ENCODE data around the gene MIEN1. TPM values are rescaled to one million over a fixed set of nuclear protein-coding genes. Genes with fewer than 3 reads are reported as not detected.

Gene MIEN1
- total and polyA plus RNA-seq, 2 of the 13 experiments (the other 11 are each of a cell fraction or from before 2014, with no cell fraction given) = 40.6 to 56.6 TPM

GRCh38 chr17:39702901-39703893, 27.1 kb downstream of the MIEN1 start (continued):
- TF ChIP-seq ELK4 (CRISPR knock-in tag; IDR thresholded peaks at IDR 0.05; ENCODE audit: borderline replicate concordance) (no peak), ZFY (CRISPR knock-in tag; IDR thresholded peaks at IDR 0.05) (peak; percentile 38; the same call in 1 of the 2 replicates), ZNF354B (CRISPR knock-in tag; IDR thresholded peaks at IDR 0.05) (no peak), ZFP36L1 (CRISPR knock-in tag; IDR thresholded peaks at IDR 0.05) (peak; percentile 93), FOSL2 (CRISPR knock-in tag; IDR thresholded peaks at IDR 0.05) (peak; percentile 70), ZBTB3 (CRISPR knock-in tag; IDR thresholded peaks at IDR 0.05; ENCODE audit: borderline replicate concordance, low read depth) (peak; percentile 81), ZKSCAN1 (IDR thresholded peaks at IDR 0.05; ENCODE audit: low read length) (no peak), ZXDC (CRISPR knock-in tag; IDR thresholded peaks at IDR 0.05) (no peak), DMAP1 (CRISPR knock-in tag; IDR thresholded peaks at IDR 0.05) (0 out of 2 replicates have a peak, but pooled peaks have one; percentile 9), PRDM10 (CRISPR knock-in tag; IDR thresholded peaks at IDR 0.05; ENCODE audit: low read depth) (peak; percentile 96), ZNF724P (CRISPR knock-in tag; IDR thresholded peaks at IDR 0.05; ENCODE audit: borderline replicate concordance) (peak; percentile 51; the same call in 1 of the 2 replicates), RARA (CRISPR knock-in tag; IDR thresholded peaks at IDR 0.05) (peak; percentile 70), PITX1 (CRISPR knock-in tag; IDR thresholded peaks at IDR 0.05) (peak; percentile 82), RERE (CRISPR knock-in tag; IDR thresholded peaks at IDR 0.05; ENCODE audit: low read depth) (peak; percentile 46; the same call in 1 of the 2 replicates), NFKBIZ (CRISPR knock-in tag; IDR thresholded peaks at IDR 0.05) (0 out of 2 replicates have a peak, but pooled peaks have one; percentile 24)

Measured in HepG2 (cell line).